Measurements from ENCODE around the gene ALX1. TPM values are rescaled to one million over a fixed set of nuclear protein-coding genes. Genes with fewer than 3 reads are reported as not detected.

ALX1 gene
- total and polyA plus RNA-seq, 9 of the 15 experiments (the other 6 are each of a cell fraction or from before 2014, with no cell fraction given), result 0.09 to 0.31 (median 0.11) TPM; not detected in 2

GRCh38 chr12:85280984-85281630 is 1.1 kb downstream of the ALX1 start:
- Histone ChIP-seq H3K9me1 (ENCODE audit: control insufficient read depth, insufficient read depth, low read length) (no peaks in the 10 kb centered on the region), H4K20me1 (replicated peaks; ENCODE audit: control insufficient read depth, insufficient read depth, low read length) (no peaks in the 10 kb centered on the region), H3K9ac (ENCODE audit: insufficient read depth in 1 of 2, low read depth in 2 of 2, low read length in 2 of 2) (no peak overlapping the region), H3K4me1 (replicated peaks in 1 of 2; ENCODE audit: control insufficient read depth in 2 of 2, insufficient read depth in 2 of 2, low read length in 2 of 2) (no peaks in the 10 kb centered on the region), H3K79me2 (ENCODE audit: control insufficient read depth, insufficient read depth, low read length) (no peaks in the 10 kb centered on the region), H3K4me3 (no peak overlapping the region), H3K27me3 (ENCODE audit: control insufficient read depth in 2 of 2, insufficient read depth in 2 of 2, low read length in 2 of 2) (no peaks in the 10 kb centered on the region), H3K9me3 (replicated peaks; ENCODE audit: control insufficient read depth, insufficient read depth, low read depth, low read length) (no peaks in the 10 kb centered on the region), H3K36me3 (ENCODE audit: control insufficient read depth, insufficient read depth, low read length) (no peaks in the 10 kb centered on the region), H3K27ac (ENCODE audit: extremely low read depth, low read depth, low read length) (no peak overlapping the region), H2AFZ (ENCODE audit: low read depth, low read length) (no peak overlapping the region), H3K4me2 (ENCODE audit: insufficient read depth, low read length) (no peak overlapping the region)
- no TSS peak for BruUV-seq (replicated peaks)
- POLR2A ChIA-PET, result no interaction called here
- WGBS (ENCODE audit: insufficient coverage, low coverage, missing lambda C conversion rate), result 4% methylated on average over 15 of the region's 15 CpGs
- FAIRE-seq (no peak), ATAC-seq (no peak), DNase-seq (ENCODE audit: extremely low read depth in 1 of 4, low spot score in 3 of 4) (no peak)
- in situ Hi-C loops (cut with MboI) (no loop called here), intact Hi-C loops (cut with micrococcal nuclease) (no loop called here)
- CTCF ChIA-PET (ENCODE audit: low intra/inter-chr PET ratio), result no interaction called here
- TF ChIP-seq ZNF830 (CRISPR knock-in tag; IDR thresholded peaks at IDR 0.05), result no peak
- TF ChIP-seq NBN (IDR thresholded peaks at IDR 0.05; ENCODE audit: low read depth), result no peak
- no peak for TF ChIP-seq RFX7 (CRISPR knock-in tag; IDR thresholded peaks at IDR 0.05)
- no peak for TF ChIP-seq NFE2 (IDR thresholded peaks at IDR 0.05; ENCODE audit: low read depth)
- TF ChIP-seq HDAC8 (tag; IDR thresholded peaks at IDR 0.05), result no peak
- no peak for TF ChIP-seq BMI1 (IDR thresholded peaks at IDR 0.05; ENCODE audit: low read length)
- TF ChIP-seq ZBTB49 (CRISPR knock-in tag; IDR thresholded peaks at IDR 0.05; ENCODE audit: borderline replicate concordance), result no peak
- TF ChIP-seq FOXO4 (CRISPR knock-in tag; IDR thresholded peaks at IDR 0.05), result no peak
- TF ChIP-seq NCOA6 (IDR thresholded peaks at IDR 0.05), result no peak
